H1 (cell line): ENCODE measurements around the gene SH3GL2.

Experiments
- CEBPB ChIP-seq: IDR thresholded peaks from 2 replicates; pipeline ENCODE4 v1.6.1; 2012; ENCODE audit warnings: low read depth, low read length
- CREB1 ChIP-seq: IDR thresholded peaks from 2 replicates; pipeline ENCODE4 v1.6.1; 2012; ENCODE audit warnings: inconsistent platforms
- EP300 ChIP-seq, 2 experiments: IDR thresholded peaks; 1 replicate in 1 of 2; 2 replicates in 1 of 2; pipeline ENCODE4 v1.6.1; 2011 to 2012; ENCODE audit warnings: low read depth in 2 of 2, low read length in 2 of 2, mild to moderate bottlenecking in 2 of 2, borderline replicate concordance in 1 of 2, inconsistent platforms in 1 of 2, moderate library complexity in 1 of 2
- POLR2A ChIP-seq, 2 experiments: IDR thresholded peaks; 1 replicate in 1 of 2; 2 replicates in 1 of 2; pipeline ENCODE4 v1.6.1; 2011; ENCODE audit warnings: low read depth in 2 of 2, low read length in 2 of 2, mild to moderate bottlenecking in 2 of 2; ENCODE audit errors: control extremely low read depth in 1 of 2
- RAD21 ChIP-seq, 2 experiments: IDR thresholded peaks in 1 of 2; conservative IDR thresholded peaks in 1 of 2; 2 replicates each; pipeline ENCODE4 v1.6.1; 2011; ENCODE audit warnings: low read depth in 2 of 2, low read length in 2 of 2, improper control_type of control experiment in 1 of 2, inconsistent platforms in 1 of 2, mild to moderate bottlenecking in 1 of 2, moderate library complexity in 1 of 2
- TF ChIP-seq, protein P1 (sequence below), 3 experiments: IDR thresholded peaks; 1 replicate in 2 of 3; 2 replicates in 1 of 3; pipeline versions ENCODE4 v1.5.1 to v1.6.1; 2011; ENCODE audit warnings: low read length in 3 of 3, mild to moderate bottlenecking in 3 of 3, inconsistent platforms in 2 of 3, low read depth in 1 of 3, moderate library complexity in 1 of 3; ENCODE audit not compliant: insufficient read depth in 1 of 3; ENCODE audit errors: control extremely low read depth in 1 of 3

DNA sequence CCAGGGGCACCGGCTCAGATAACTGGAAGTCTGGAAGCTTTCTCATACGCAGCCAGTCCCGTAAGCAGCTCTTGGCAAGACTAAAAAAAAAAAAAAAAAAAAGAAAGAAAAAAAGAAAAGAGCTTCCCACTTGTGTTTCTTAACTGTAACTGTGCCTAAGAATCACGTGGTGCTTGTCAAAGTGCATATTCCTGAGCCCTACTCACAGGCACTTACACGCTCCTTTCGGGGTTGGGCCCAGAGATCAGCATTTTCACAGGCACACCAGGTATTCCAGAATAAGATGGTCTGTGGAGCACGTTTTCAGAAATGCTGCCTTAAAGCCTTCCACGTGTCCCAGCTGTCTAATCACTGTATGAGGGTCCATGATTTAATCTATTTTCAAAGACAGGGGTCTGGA, 22.6 kb upstream of the SH3GL2 start:
- TF ChIP-seq, protein P1, sequence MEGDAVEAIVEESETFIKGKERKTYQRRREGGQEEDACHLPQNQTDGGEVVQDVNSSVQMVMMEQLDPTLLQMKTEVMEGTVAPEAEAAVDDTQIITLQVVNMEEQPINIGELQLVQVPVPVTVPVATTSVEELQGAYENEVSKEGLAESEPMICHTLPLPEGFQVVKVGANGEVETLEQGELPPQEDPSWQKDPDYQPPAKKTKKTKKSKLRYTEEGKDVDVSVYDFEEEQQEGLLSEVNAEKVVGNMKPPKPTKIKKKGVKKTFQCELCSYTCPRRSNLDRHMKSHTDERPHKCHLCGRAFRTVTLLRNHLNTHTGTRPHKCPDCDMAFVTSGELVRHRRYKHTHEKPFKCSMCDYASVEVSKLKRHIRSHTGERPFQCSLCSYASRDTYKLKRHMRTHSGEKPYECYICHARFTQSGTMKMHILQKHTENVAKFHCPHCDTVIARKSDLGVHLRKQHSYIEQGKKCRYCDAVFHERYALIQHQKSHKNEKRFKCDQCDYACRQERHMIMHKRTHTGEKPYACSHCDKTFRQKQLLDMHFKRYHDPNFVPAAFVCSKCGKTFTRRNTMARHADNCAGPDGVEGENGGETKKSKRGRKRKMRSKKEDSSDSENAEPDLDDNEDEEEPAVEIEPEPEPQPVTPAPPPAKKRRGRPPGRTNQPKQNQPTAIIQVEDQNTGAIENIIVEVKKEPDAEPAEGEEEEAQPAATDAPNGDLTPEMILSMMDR (IDR thresholded peaks at IDR 0.05; ENCODE audit: control extremely low read depth in 1 of 3, insufficient read depth in 1 of 3, low read depth in 1 of 3, low read length in 3 of 3), result no peak
- no peak for TF ChIP-seq RAD21 (IDR thresholded peaks at IDR 0.05 in 1 of 2, conservative IDR thresholded peaks at IDR 0.05 in 1 of 2; ENCODE audit: low read depth in 2 of 2, low read length in 2 of 2)
- no peak for TF ChIP-seq CREB1
- no peak for TF ChIP-seq POLR2A (IDR thresholded peaks at IDR 0.05; ENCODE audit: control extremely low read depth in 1 of 2, low read depth in 2 of 2, low read length in 2 of 2)
- TF ChIP-seq CEBPB, result no peak
- no peak for TF ChIP-seq EP300 (IDR thresholded peaks at IDR 0.05; ENCODE audit: borderline replicate concordance in 1 of 2, low read depth in 2 of 2, low read length in 2 of 2)
